Testis (tissue), 2 donors: Measurements from ENCODE around the gene PRKG1.

ENCODE experiments used
- POLR2A ChIP-seq: fragments of 450-650 bp; IDR thresholded peaks from one replicate; pipeline ENCODE4 v1.6.1; 2017; ENCODE audit warnings: antibody characterized with exemption, mild to moderate bottlenecking, moderate library complexity
- TF ChIP-seq, protein P1 (sequence below), 3 experiments: fragments of 450-650 bp in 2 of 3; fragments of 200-600 bp in 1 of 3; sonication (generic) in 1 of 3; IDR thresholded peaks; one replicate each; pipeline ENCODE4 v1.5.1; 2016 to 2019; ENCODE audit warnings: antibody characterized with exemption in 3 of 3, mild to moderate bottlenecking in 2 of 3, moderate library complexity in 1 of 3

DNA sequence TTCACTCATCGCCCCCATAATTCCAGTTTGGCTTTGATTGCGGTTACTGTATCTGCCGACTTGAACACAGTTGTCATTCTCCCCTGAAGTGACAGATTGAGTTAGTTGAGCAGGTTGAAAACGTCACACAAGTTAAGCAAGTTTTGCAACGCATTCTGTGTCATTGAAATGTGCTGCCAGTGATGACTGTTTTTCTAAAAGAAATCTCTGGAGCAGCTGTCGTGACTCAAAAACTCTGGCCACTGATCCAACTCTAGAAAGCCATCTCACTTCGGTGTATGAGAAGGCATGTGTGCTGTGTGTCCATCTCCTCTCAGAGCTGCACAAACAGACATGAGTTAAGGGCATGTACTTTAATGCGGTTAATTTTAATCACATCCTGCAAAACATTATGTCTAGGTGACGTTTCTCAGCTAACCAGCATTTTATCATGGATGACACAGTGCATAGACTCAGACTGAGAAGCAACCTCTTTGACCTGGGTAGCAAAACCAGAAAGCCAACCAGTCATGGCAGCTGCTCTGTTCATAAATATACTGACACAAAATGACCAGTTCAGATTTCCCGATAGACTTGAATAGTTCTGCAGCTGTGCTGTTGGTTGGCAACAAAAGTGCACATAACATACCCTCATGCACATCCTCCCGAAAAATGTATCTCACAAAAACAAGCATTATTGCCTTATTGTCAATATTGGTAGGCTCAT lies 555.8 kb downstream of the PRKG1 start:
- TF ChIP-seq, protein P1, sequence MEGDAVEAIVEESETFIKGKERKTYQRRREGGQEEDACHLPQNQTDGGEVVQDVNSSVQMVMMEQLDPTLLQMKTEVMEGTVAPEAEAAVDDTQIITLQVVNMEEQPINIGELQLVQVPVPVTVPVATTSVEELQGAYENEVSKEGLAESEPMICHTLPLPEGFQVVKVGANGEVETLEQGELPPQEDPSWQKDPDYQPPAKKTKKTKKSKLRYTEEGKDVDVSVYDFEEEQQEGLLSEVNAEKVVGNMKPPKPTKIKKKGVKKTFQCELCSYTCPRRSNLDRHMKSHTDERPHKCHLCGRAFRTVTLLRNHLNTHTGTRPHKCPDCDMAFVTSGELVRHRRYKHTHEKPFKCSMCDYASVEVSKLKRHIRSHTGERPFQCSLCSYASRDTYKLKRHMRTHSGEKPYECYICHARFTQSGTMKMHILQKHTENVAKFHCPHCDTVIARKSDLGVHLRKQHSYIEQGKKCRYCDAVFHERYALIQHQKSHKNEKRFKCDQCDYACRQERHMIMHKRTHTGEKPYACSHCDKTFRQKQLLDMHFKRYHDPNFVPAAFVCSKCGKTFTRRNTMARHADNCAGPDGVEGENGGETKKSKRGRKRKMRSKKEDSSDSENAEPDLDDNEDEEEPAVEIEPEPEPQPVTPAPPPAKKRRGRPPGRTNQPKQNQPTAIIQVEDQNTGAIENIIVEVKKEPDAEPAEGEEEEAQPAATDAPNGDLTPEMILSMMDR (IDR thresholded peaks at IDR 0.05), result no peak
- TF ChIP-seq POLR2A, result no peak
